ENCODE results near the gene TTC28.

DNA sequence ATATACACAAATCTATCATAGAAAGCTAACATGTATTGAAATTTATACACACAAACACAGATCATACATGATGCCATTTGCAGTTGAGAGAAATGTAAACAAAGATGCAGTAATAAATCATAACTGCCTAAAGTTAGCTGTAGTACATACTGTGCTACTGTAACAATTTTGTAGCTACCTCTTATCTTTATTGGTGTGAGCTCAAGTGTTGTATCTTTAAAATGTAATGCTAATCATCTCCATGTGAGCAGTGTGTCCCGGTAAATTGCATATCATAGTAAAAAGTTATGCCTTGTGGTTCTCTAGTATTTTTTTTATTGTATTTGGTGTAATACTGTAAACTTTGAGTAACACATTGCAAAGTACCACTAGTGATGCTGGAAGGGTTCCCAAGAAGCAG lies 743.7 kb downstream of the TTC28 start:
- TF ChIP-seq, protein P1, sequence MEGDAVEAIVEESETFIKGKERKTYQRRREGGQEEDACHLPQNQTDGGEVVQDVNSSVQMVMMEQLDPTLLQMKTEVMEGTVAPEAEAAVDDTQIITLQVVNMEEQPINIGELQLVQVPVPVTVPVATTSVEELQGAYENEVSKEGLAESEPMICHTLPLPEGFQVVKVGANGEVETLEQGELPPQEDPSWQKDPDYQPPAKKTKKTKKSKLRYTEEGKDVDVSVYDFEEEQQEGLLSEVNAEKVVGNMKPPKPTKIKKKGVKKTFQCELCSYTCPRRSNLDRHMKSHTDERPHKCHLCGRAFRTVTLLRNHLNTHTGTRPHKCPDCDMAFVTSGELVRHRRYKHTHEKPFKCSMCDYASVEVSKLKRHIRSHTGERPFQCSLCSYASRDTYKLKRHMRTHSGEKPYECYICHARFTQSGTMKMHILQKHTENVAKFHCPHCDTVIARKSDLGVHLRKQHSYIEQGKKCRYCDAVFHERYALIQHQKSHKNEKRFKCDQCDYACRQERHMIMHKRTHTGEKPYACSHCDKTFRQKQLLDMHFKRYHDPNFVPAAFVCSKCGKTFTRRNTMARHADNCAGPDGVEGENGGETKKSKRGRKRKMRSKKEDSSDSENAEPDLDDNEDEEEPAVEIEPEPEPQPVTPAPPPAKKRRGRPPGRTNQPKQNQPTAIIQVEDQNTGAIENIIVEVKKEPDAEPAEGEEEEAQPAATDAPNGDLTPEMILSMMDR (IDR thresholded peaks at IDR 0.05), result no peak
- TF ChIP-seq POLR2AphosphoS5 (IDR thresholded peaks at IDR 0.05), result no peak

Measured in gastroesophageal sphincter (tissue), 3 donors.